Upper lobe of left lung (tissue), 6 donors: ENCODE data around the gene PTPRN2. TPM values are rescaled to one million over a fixed set of nuclear protein-coding genes. Genes with fewer than 3 reads are reported as not detected.
A peak's percentile ranks its signal among the peaks of the same experiment; 100 is the strongest.

Source experiments
- ATAC-seq, 2 donors: fragments of 200-7000 bp; cut with Tn5 transposase; one replicate each; pipeline ENCODE4 v1.9.1; 2022; ENCODE audit warnings: mild to moderate bottlenecking in 2 of 2, moderate library complexity in 2 of 2; ENCODE audit not compliant: low FRiP score in 2 of 2
- DNase-seq, 2 donors: peaks; one replicate each; pipeline ENCODE4 v3.0.0-alpha.2; 2019 to 2020
- H3K27ac ChIP-seq, 4 donors: fragments of 200-600 bp; sonication (generic); one replicate each; pipeline ENCODE4 v1.5.1; 2016 to 2019
- H3K27me3 ChIP-seq, 4 donors: fragments of 200-600 bp; sonication (generic); one replicate each; pipeline ENCODE4 v1.5.1; 2017 to 2019
- H3K36me3 ChIP-seq, 4 donors: fragments of 200-600 bp; sonication (generic); one replicate each; pipeline ENCODE4 v1.5.1; 2016 to 2019
- H3K4me1 ChIP-seq, 4 donors: fragments of 200-600 bp; sonication (generic); one replicate each; pipeline ENCODE4 v1.5.1; 2018 to 2019
- H3K4me3 ChIP-seq, 4 donors: fragments of 200-600 bp; sonication (generic); one replicate each; pipeline ENCODE4 v1.5.1; 2017 to 2019; ENCODE audit warnings: mild to moderate bottlenecking in 2 of 4, moderate library complexity in 1 of 4
- H3K9me3 ChIP-seq, 4 donors: fragments of 200-600 bp; sonication (generic); one replicate each; pipeline ENCODE4 v1.5.1; 2018 to 2019
- CTCF ChIP-seq, 6 experiments: fragments of 450-650 bp in 4 of 6; fragments of 200-600 bp in 2 of 6; sonication (generic) in 2 of 6; IDR thresholded peaks; one replicate each; pipeline ENCODE4 v1.5.1; 2016 to 2019; ENCODE audit warnings: antibody characterized with exemption in 6 of 6
- EP300 ChIP-seq, 4 donors: sonication (generic); formaldehyde crosslinking; IDR thresholded peaks; one replicate each; pipeline ENCODE4 v1.5.1; 2017; ENCODE audit warnings: antibody characterized with exemption in 4 of 4, control low read depth in 2 of 4
- POLR2A ChIP-seq, 4 donors: fragments of 450-650 bp; IDR thresholded peaks; one replicate each; pipeline ENCODE4 v1.5.1; 2016 to 2017; ENCODE audit warnings: antibody characterized with exemption in 4 of 4, mild to moderate bottlenecking in 2 of 4
- POLR2AphosphoS5 ChIP-seq, 2 donors: sonication (generic); formaldehyde crosslinking; IDR thresholded peaks; one replicate each; pipeline ENCODE4 v1.5.1; 2017; ENCODE audit warnings: antibody characterized with exemption in 2 of 2
- WGBS, 2 donors: methylation state at CpG; one replicate each; pipeline ENCODE4 v1.1.5; 2017 to 2018; 5-methylcytosine and 5-hydroxymethylcytosine counted together
- total RNA-seq, 6 donors: library from RNA; depleted of rRNA in 4 of 6; stranded (reverse); fragments of >200 nt in 4 of 6; gene quantifications; one replicate each; pipeline versions ENCODE4 v1.1.0 to v1.2.1, GENCODE V29; 2016 to 2021
- donor health status: DM: no; HTN: no; CAD: no; lungs with moderate emphysema.
- donor health status: DM: no; HTN: yes; CAD: no; lungs with severe emphysema.

PTPRN2 gene
- total RNA-seq, 6 donors from 2014 or later: 3.3 to 7.9 (median 5.2) TPM

- no peak for ATAC-seq
- Histone ChIP-seq H3K9me3 (peaks cover 0 to 2% (median 0%) of the 10 kb centered on the region in 4 donors), H3K36me3 (no peaks in the 10 kb centered on the region), H3K27ac (no peak overlapping the region), H3K4me3 (no peak overlapping the region), H3K4me1 (no peaks in the 10 kb centered on the region), H3K27me3 (no peaks in the 10 kb centered on the region)
- 48 to 65% methylated on average over 6 of the region's 6 CpGs for WGBS, 2 donors
- no peak for DNase-seq
- TF ChIP-seq POLR2AphosphoS5 (IDR thresholded peaks at IDR 0.05): no peak
- TF ChIP-seq POLR2A (IDR thresholded peaks at IDR 0.05): no peak
- TF ChIP-seq EP300 (IDR thresholded peaks at IDR 0.05): no peak
Measured at GRCh38 chr7:158000160-158000559, 587.5 kb downstream of the PTPRN2 start.

GRCh38 chr7:157998884-157999552 is 588.6 kb downstream of the PTPRN2 start:
- 67 to 68% methylated on average over 18 to 24 of the region's 24 CpGs for WGBS, 2 donors
- DNase-seq: no peak
- no peak for ATAC-seq

GRCh38 chr7:157997471-157997870 is 590.2 kb downstream of the PTPRN2 start:
- H3K4me3 ChIP-seq: no peak overlapping the region
- no peak overlapping the region for H3K27ac ChIP-seq
- H3K27me3 ChIP-seq: no peaks in the 10 kb centered on the region
- H3K9me3 ChIP-seq: peaks cover 0 to 2% (median 0%) of the 10 kb centered on the region in 4 donors
- DNase-seq (no peak), ATAC-seq (peak; percentile 10 to 34)
- H3K36me3 ChIP-seq: no peaks in the 10 kb centered on the region
- no peaks in the 10 kb centered on the region for H3K4me1 ChIP-seq
- 70 to 73% methylated on average over 4 to 5 of the region's 5 CpGs for whole genome bisulfite sequencing, 2 donors
- TF ChIP-seq CTCF (IDR thresholded peaks at IDR 0.05) (no peak), POLR2AphosphoS5 (IDR thresholded peaks at IDR 0.05) (no peak), POLR2A (IDR thresholded peaks at IDR 0.05) (no peak), EP300 (IDR thresholded peaks at IDR 0.05) (no peak)

More at GRCh38 chr7:157998884-157999552, 588.6 kb downstream of the PTPRN2 start:
- H3K4me1 ChIP-seq: no peaks in the 10 kb centered on the region
- peaks cover 0 to 2% (median 0%) of the 10 kb centered on the region in 4 donors for H3K9me3 ChIP-seq
- no peaks in the 10 kb centered on the region for H3K27me3 ChIP-seq
- no peaks in the 10 kb centered on the region for H3K36me3 ChIP-seq
- no peak overlapping the region for H3K4me3 ChIP-seq
- no peak overlapping the region for H3K27ac ChIP-seq
- TF ChIP-seq POLR2AphosphoS5 (IDR thresholded peaks at IDR 0.05): no peak
- no peak for TF ChIP-seq CTCF (IDR thresholded peaks at IDR 0.05)
- no peak for TF ChIP-seq POLR2A (IDR thresholded peaks at IDR 0.05)
- no peak for TF ChIP-seq EP300 (IDR thresholded peaks at IDR 0.05)

GRCh38 chr7:157997080-157997440 is 590.6 kb downstream of the PTPRN2 start:
- WGBS, 2 donors: 87 to 100% methylated on average over 2 to 8 of the region's 8 CpGs

More at GRCh38 chr7:157997080-157997440, 590.6 kb downstream of the PTPRN2 start:
- ATAC-seq: no peak
- no peak for DNase-seq
- Histone ChIP-seq H3K36me3 (no peaks in the 10 kb centered on the region), H3K4me1 (no peaks in the 10 kb centered on the region), H3K9me3 (peaks cover 0 to 2% (median 0%) of the 10 kb centered on the region in 4 donors), H3K4me3 (no peak overlapping the region), H3K27me3 (no peaks in the 10 kb centered on the region), H3K27ac (no peak overlapping the region)
- TF ChIP-seq POLR2A (IDR thresholded peaks at IDR 0.05) (no peak), CTCF (IDR thresholded peaks at IDR 0.05) (no peak), EP300 (IDR thresholded peaks at IDR 0.05) (no peak), POLR2AphosphoS5 (IDR thresholded peaks at IDR 0.05) (no peak)
